Ovary (tissue), 9 donors: ENCODE measurements around the gene TAGLN2. TPM values are rescaled to one million over a fixed set of nuclear protein-coding genes. Genes with fewer than 3 reads are reported as not detected.

Experiments used
- DNase-seq, 5 donors: peaks; one replicate each; pipeline ENCODE4 v3.0.0-alpha.2; 2019 to 2020
- H3K27ac ChIP-seq, 2 donors: fragments of 200-600 bp; one replicate each; pipeline versions ENCODE4 v1.5.1 to v1.8.0; 2019 to 2022
- H3K27me3 ChIP-seq: fragments of 200-600 bp; one replicate; pipeline ENCODE4 v1.8.0; 2022
- H3K36me3 ChIP-seq: fragments of 200-600 bp; sonication (generic); one replicate; pipeline ENCODE4 v1.5.1; 2019
- H3K4me1 ChIP-seq: one replicate; pipeline ENCODE4 v1.8.1; 2013; ENCODE audit warnings: mild to moderate bottlenecking, moderate library complexity; ENCODE audit not compliant: insufficient read depth
- H3K4me3 ChIP-seq: fragments of 200-600 bp; sonication (generic); one replicate; pipeline ENCODE4 v1.5.1; 2017
- H3K9me3 ChIP-seq, 2 donors: fragments of 200-600 bp in 1 of 2; sonication (generic) in 1 of 2; one replicate each; pipeline versions ENCODE4 v1.5.1 to v1.8.1; 2013 to 2019; ENCODE audit warnings: mild to moderate bottlenecking in 1 of 2, moderate library complexity in 1 of 2
- CTCF ChIP-seq, 3 donors: fragments of 450-650 bp in 2 of 3; fragments of 200-600 bp in 1 of 3; IDR thresholded peaks; one replicate each; pipeline versions ENCODE4 v1.5.1 to v1.8.0; 2016 to 2022; ENCODE audit warnings: antibody characterized with exemption in 3 of 3, mild to moderate bottlenecking in 1 of 3
- EP300 ChIP-seq: sonication (generic); formaldehyde crosslinking; IDR thresholded peaks from one replicate; pipeline ENCODE4 v1.6.1; 2017; ENCODE audit warnings: antibody characterized with exemption
- POLR2A ChIP-seq: fragments of 450-650 bp; IDR thresholded peaks from one replicate; pipeline ENCODE4 v1.6.1; 2017; ENCODE audit warnings: antibody characterized with exemption, mild to moderate bottlenecking, moderate library complexity
- WGBS, 3 donors: extraction: QIAGEN DNeasy Blood & Tissue Kit in 1 of 3; methylation state at CpG; one replicate each; pipeline versions ENCODE4 v1.1.5 to v1.1.7; 2013 to 2017; 5-methylcytosine and 5-hydroxymethylcytosine counted together
- intact Hi-C, 4 donors: fragments of 100-400 bp; cut with DNase I; formaldehyde crosslinking; loops; one replicate each; pipeline versions ENCODE4 v1.11.0 to v1.15.1; 2022 to 2023
- polyA plus RNA-seq, 2 donors: library from polyadenylated mRNA; stranded (reverse); fragments of 200-250 nt in 1 of 2; fragments of 350-450 nt in 1 of 2; fragmentation: Illumina TruSeq in 1 of 2; extraction: RNeasy Lipid Tissue Mini Kit (QIAGEN cat#74804) in 1 of 2; gene quantifications; one replicate each; pipeline ENCODE4 v1.2.3, GENCODE V29; 2013 to 2014
- total RNA-seq, 7 donors: library from RNA; depleted of rRNA in 2 of 7; stranded (reverse); fragments of >200 nt in 2 of 7; fragmentation: NEBNext Ultra II Directional in 3 of 7; extraction: Animal tissue kit (Norgen Biotek cat#: 25700) in 3 of 7; gene quantifications; one replicate each; pipeline versions ENCODE4 v1.1.0 to v1.2.4, GENCODE V29; 2016 to 2023
- donor health status: DM: no; HTN: no; CAD: no; lungs with moderate emphysema.
- donor health status: DM: no; HTN: no; CAD: no.
- donor health status: Bipolar disorder and iron deficiency.
- donor health status: DM: yes; HTN: yes; CAD: no.
- donor health status: DM: no; HTN: no; CAD: no.
- donor health status: DM: yes; HTN: yes; CAD: no.

TAGLN2 gene
- total and polyA plus RNA-seq, 9 donors: 81.8 to 266 (median 174) TPM

GRCh38 chr1:159932296-159933285 lies 7.3 kb upstream of the TAGLN2 start:
- H3K4me3 ChIP-seq: no peak overlapping the region
- H3K4me1 ChIP-seq: no peaks in the 10 kb centered on the region
- intact Hi-C loops: no loop called here
- H3K36me3 ChIP-seq: no peaks in the 10 kb centered on the region
- H3K27ac ChIP-seq: no peak overlapping the region
- no peaks in the 10 kb centered on the region for H3K27me3 ChIP-seq
- no peak for DNase-seq
- WGBS, 3 donors: 68 to 82% (median 71%) methylated on average over 16 of the region's 16 CpGs
- no peaks in the 10 kb centered on the region for H3K9me3 ChIP-seq
- no peak for TF ChIP-seq CTCF (IDR thresholded peaks at IDR 0.05)
- no peak for TF ChIP-seq EP300
- no peak for TF ChIP-seq POLR2A

- Histone ChIP-seq H3K27me3 (no peaks in the 10 kb centered on the region), H3K4me3 (no peak overlapping the region), H3K4me1 (no peaks in the 10 kb centered on the region), H3K27ac (no peak overlapping the region), H3K36me3 (no peaks in the 10 kb centered on the region), H3K9me3 (no peaks in the 10 kb centered on the region)
- 94 to 97% (median 95%) methylated on average over 3 of the region's 3 CpGs for WGBS, 3 donors
- DNase-seq: no peak
- intact Hi-C loops: no loop called here
- TF ChIP-seq EP300 (no peak), POLR2A (no peak), CTCF (IDR thresholded peaks at IDR 0.05) (no peak)
These were observed 6.5 kb upstream of the TAGLN2 start for GRCh38 chr1:159931795-159932173.

GRCh38 chr1:159931101-159931794 lies 5.9 kb upstream of the TAGLN2 start:
- Histone ChIP-seq H3K9me3 (no peaks in the 10 kb centered on the region), H3K4me1 (no peaks in the 10 kb centered on the region), H3K4me3 (no peak overlapping the region), H3K27ac (no peak overlapping the region), H3K27me3 (no peaks in the 10 kb centered on the region), H3K36me3 (no peaks in the 10 kb centered on the region)
- DNase-seq: no peak
- whole genome bisulfite sequencing, 3 donors: 85 to 88% (median 86%) methylated on average over 13 of the region's 13 CpGs
- TF ChIP-seq POLR2A: no peak
- no peak for TF ChIP-seq EP300
- no peak for TF ChIP-seq CTCF (IDR thresholded peaks at IDR 0.05)
- intact Hi-C loops: no loop called here

- DNase-seq: no peak
- TF ChIP-seq POLR2A (no peak), EP300 (no peak), CTCF (IDR thresholded peaks at IDR 0.05) (no peak)
- Histone ChIP-seq H3K27me3 (no peaks in the 10 kb centered on the region), H3K4me1 (no peaks in the 10 kb centered on the region), H3K27ac (no peak overlapping the region), H3K9me3 (no peaks in the 10 kb centered on the region), H3K36me3 (no peaks in the 10 kb centered on the region), H3K4me3 (no peak overlapping the region)
- intact Hi-C loops: no loop called here
- WGBS, 3 donors: 88 to 95% (median 90%) methylated on average over 8 of the region's 8 CpGs
These were observed 5.3 kb upstream of the TAGLN2 start for GRCh38 chr1:159930634-159931033.
